GM21528 (cell line): ENCODE data around the gene ECM2.

Experiments used
- ATAC-seq: cut with Tn5 transposase; IDR thresholded peaks from one replicate; pipeline ENCODE4 v1.9.1; 2021; ENCODE audit warnings: mild to moderate bottlenecking, moderate library complexity; ENCODE audit not compliant: unreplicated experiment, low FRiP score

ECM2 gene

GRCh38 chr9:92474587-92474986, 61.2 kb downstream of the ECM2 start:
- ATAC-seq: no peak

GRCh38 chr9:92468206-92468605, 67.6 kb downstream of the ECM2 start:
- ATAC-seq: no peak

GRCh38 chr9:92467511-92467910, 68.3 kb downstream of the ECM2 start:
- no peak for ATAC-seq

- no peak for ATAC-seq
Measured at GRCh38 chr9:92467041-92467440, 68.7 kb downstream of the ECM2 start.

GRCh38 chr9:92463984-92464383, 71.8 kb downstream of the ECM2 start:
- no peak for ATAC-seq

DNA sequence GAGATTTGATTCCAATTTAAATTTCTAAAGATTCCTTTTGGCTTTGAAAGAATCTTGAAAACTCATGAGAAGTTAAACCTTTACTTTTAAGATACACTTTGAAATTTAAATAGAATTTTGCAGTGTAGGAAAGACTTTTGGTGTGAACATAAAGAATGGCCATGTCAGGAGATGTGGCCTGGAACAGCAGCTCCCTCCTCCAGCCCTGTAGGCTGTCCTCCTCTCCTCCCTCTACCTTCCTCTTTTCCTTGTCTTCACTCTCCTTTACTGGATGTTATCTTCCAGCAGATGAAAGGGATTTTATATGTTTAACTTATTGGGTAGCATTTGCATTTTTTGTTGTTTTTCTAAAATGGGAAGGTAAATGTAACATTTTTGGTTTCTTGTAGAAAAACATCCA, 72.4 kb downstream of the ECM2 start:
- no peak for ATAC-seq

GRCh38 chr9:92457576-92457975, 78.2 kb downstream of the ECM2 start:
- no peak for ATAC-seq

GRCh38 chr9:92455217-92455616, 80.6 kb downstream of the ECM2 start:
- ATAC-seq: no peak

- ATAC-seq: no peak
Measured at GRCh38 chr9:92446536-92446935, 89.3 kb downstream of the ECM2 start.
